H1 (cell line): ENCODE data around the gene PRKCA. TPM values are rescaled to one million over a fixed set of nuclear protein-coding genes. Genes with fewer than 3 reads are reported as not detected.

ENCODE experiments used
- RFX5 ChIP-seq: IDR thresholded peaks from 2 replicates; pipeline ENCODE4 v1.6.1; 2011; ENCODE audit warnings: low read depth, low read length, improper control_type of control experiment, borderline replicate concordance
- polyA plus RNA-seq, 7 experiments: library from polyadenylated mRNA; depleted of rRNA in 3 of 7; stranded (reverse) in 5 of 7; unstranded in 2 of 7; fragments of >200 nt in 5 of 7; fragments of 200-250 nt in 2 of 7; gene quantifications; 1 replicate in 5 of 7; 2 replicates in 1 of 7; 4 replicates in 1 of 7; pipeline versions ENCODE4 v1.2.1 to v1.2.3, GENCODE V29; 2011 to 2013; ENCODE audit warnings: missing spikeins in 2 of 7, mixed read lengths in 2 of 7
- total RNA-seq: library from RNA; stranded (reverse); fragmentation: NEBNext Ultra II Directional; extraction: Animal tissue kit (Norgen Biotek cat#: 25700); gene quantifications from 2 replicates; pipeline ENCODE4 v1.2.1, GENCODE V29; 2021

The PRKCA gene
- total and polyA plus RNA-seq, 2 of the 8 experiments (the other 6 are each of a cell fraction or from before 2014, with no cell fraction given) = 5.8 to 17.8 TPM

GRCh38 chr17:66789961-66790437 lies 487.6 kb downstream of the PRKCA start (continued):
- TF ChIP-seq RFX5 = no peak
